Measurements from ENCODE around the gene MRPL32. TPM values are rescaled to one million over a fixed set of nuclear protein-coding genes. Genes with fewer than 3 reads are reported as not detected.

Gene MRPL32
- total and polyA plus RNA-seq, 2 donors (not counting 1 experiment from before 2014, with no cell fraction given): 54.4 to 63.7 TPM

DNA sequence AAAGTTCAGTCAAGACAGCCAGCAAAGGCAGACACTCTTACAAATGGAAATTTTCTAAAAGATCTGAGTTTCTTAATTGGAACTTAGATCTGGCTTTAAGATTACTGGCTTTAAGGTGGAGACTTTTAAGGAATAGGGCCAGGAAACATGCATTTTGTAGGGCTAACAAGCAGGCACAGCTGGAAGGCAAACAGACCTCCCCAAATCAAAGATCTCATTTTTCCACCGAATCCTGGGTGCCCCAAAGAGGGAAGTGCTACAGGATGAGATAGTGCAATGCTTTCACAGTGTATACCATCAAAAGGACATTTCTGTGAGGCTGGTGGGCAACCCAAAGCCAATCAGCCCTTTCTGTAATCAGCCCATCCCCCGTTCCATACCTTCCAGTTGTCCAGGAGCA lies 27.4 kb downstream of the MRPL32 start:
- no peak overlapping the region for H3K9ac ChIP-seq (ENCODE audit: insufficient read depth, low read length)
- no peak overlapping the region for H3K4me3 ChIP-seq (replicated peaks in 1 of 4; ENCODE audit: control extremely low read depth in 1 of 4, insufficient read depth in 1 of 4, low read depth in 3 of 4, low read length in 4 of 4)
- H3K27ac ChIP-seq (ENCODE audit: insufficient read depth, low read length): no peak overlapping the region
- H3K27me3 ChIP-seq (ENCODE audit: control insufficient read depth, insufficient read depth, low read length): peaks cover 4% of the 10 kb centered on the region
- TF ChIP-seq CTCF (conservative IDR thresholded peaks at IDR 0.05 in 1 of 2, IDR thresholded peaks at IDR 0.05 in 1 of 2; ENCODE audit: low read depth in 1 of 2, low read length in 2 of 2): no peak
- TF ChIP-seq EZH2 (IDR thresholded peaks at IDR 0.05; ENCODE audit: low read length, missing control alignments): no peak
- H3K36me3 ChIP-seq (ENCODE audit: control insufficient read depth, insufficient read depth, low read length): no peaks in the 10 kb centered on the region
- no peak overlapping the region for H2AFZ ChIP-seq (ENCODE audit: low read length)
- H3K9me3 ChIP-seq (ENCODE audit: control insufficient read depth, insufficient read depth, low read depth, low read length): no peaks in the 10 kb centered on the region
- no peak overlapping the region for H3K4me2 ChIP-seq (ENCODE audit: extremely low read depth, insufficient read depth, low read length)
- no peak for DNase-seq (ENCODE audit: low read depth in 2 of 2)
- no peaks in the 10 kb centered on the region for H3K79me2 ChIP-seq (ENCODE audit: control insufficient read depth, insufficient read depth, low read length)
- no peaks in the 10 kb centered on the region for H3K4me1 ChIP-seq (ENCODE audit: control insufficient read depth, extremely low read depth, insufficient read depth, low read length)
- no peaks in the 10 kb centered on the region for H4K20me1 ChIP-seq (ENCODE audit: control insufficient read depth, extremely low read depth, insufficient read depth, low read length)

- no peak overlapping the region for H3K27ac ChIP-seq (ENCODE audit: insufficient read depth, low read length)
- no peak overlapping the region for H3K4me2 ChIP-seq (ENCODE audit: extremely low read depth, insufficient read depth, low read length)
- TF ChIP-seq CTCF (conservative IDR thresholded peaks at IDR 0.05 in 1 of 2, IDR thresholded peaks at IDR 0.05 in 1 of 2; ENCODE audit: low read depth in 1 of 2, low read length in 2 of 2): no peak
- no peak for TF ChIP-seq EZH2 (IDR thresholded peaks at IDR 0.05; ENCODE audit: low read length, missing control alignments)
- H3K9me3 ChIP-seq (ENCODE audit: control insufficient read depth, insufficient read depth, low read depth, low read length): no peaks in the 10 kb centered on the region
- no peaks in the 10 kb centered on the region for H3K79me2 ChIP-seq (ENCODE audit: control insufficient read depth, insufficient read depth, low read length)
- no peaks in the 10 kb centered on the region for H3K4me1 ChIP-seq (ENCODE audit: control insufficient read depth, extremely low read depth, insufficient read depth, low read length)
- H3K9ac ChIP-seq (ENCODE audit: insufficient read depth, low read length): no peak overlapping the region
- no peaks in the 10 kb centered on the region for H4K20me1 ChIP-seq (ENCODE audit: control insufficient read depth, extremely low read depth, insufficient read depth, low read length)
- no peaks in the 10 kb centered on the region for H3K36me3 ChIP-seq (ENCODE audit: control insufficient read depth, insufficient read depth, low read length)
- no peak for DNase-seq (ENCODE audit: low read depth in 2 of 2)
- H2AFZ ChIP-seq (ENCODE audit: low read length): no peak overlapping the region
- H3K4me3 ChIP-seq (replicated peaks in 1 of 4; ENCODE audit: control extremely low read depth in 1 of 4, insufficient read depth in 1 of 4, low read depth in 3 of 4, low read length in 4 of 4): no peak overlapping the region
- peaks cover 4% of the 10 kb centered on the region for H3K27me3 ChIP-seq (ENCODE audit: control insufficient read depth, insufficient read depth, low read length)
Measured at GRCh38 chr7:42960762-42961161, 28.6 kb downstream of the MRPL32 start.

DNA sequence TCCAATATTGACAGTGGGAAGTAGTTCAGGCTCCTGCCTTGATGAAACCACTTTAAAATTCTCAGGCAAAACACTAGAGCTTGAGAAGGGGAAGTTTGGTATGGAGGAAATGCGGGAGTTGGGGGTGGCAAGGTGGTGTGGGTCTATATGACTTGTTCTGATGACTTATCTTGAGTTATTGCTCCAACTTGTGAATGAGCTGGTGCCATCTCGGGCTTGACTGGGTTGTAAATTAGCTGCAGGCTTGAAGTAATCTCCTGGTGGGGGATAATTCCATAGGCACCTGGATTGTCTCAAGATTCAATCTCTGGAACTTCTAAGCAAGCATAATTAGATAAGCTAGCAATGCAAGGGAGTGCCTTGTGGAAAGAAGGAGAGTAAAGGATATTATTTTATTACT lies 29.0 kb downstream of the MRPL32 start:
- Histone ChIP-seq H3K4me1 (ENCODE audit: control insufficient read depth, extremely low read depth, insufficient read depth, low read length) (no peaks in the 10 kb centered on the region), H3K4me3 (replicated peaks in 1 of 4; ENCODE audit: control extremely low read depth in 1 of 4, insufficient read depth in 1 of 4, low read depth in 3 of 4, low read length in 4 of 4) (no peak overlapping the region), H3K9me3 (ENCODE audit: control insufficient read depth, insufficient read depth, low read depth, low read length) (no peaks in the 10 kb centered on the region), H3K27me3 (ENCODE audit: control insufficient read depth, insufficient read depth, low read length) (peaks cover 4% of the 10 kb centered on the region), H2AFZ (ENCODE audit: low read length) (no peak overlapping the region), H3K79me2 (ENCODE audit: control insufficient read depth, insufficient read depth, low read length) (no peaks in the 10 kb centered on the region), H4K20me1 (ENCODE audit: control insufficient read depth, extremely low read depth, insufficient read depth, low read length) (no peaks in the 10 kb centered on the region), H3K9ac (ENCODE audit: insufficient read depth, low read length) (no peak overlapping the region), H3K4me2 (ENCODE audit: extremely low read depth, insufficient read depth, low read length) (no peak overlapping the region), H3K27ac (ENCODE audit: insufficient read depth, low read length) (no peak overlapping the region), H3K36me3 (ENCODE audit: control insufficient read depth, insufficient read depth, low read length) (no peaks in the 10 kb centered on the region)
- no peak for DNase-seq (ENCODE audit: low read depth in 2 of 2)
- TF ChIP-seq CTCF (conservative IDR thresholded peaks at IDR 0.05 in 1 of 2, IDR thresholded peaks at IDR 0.05 in 1 of 2; ENCODE audit: low read depth in 1 of 2, low read length in 2 of 2) (no peak), EZH2 (IDR thresholded peaks at IDR 0.05; ENCODE audit: low read length, missing control alignments) (no peak)

All from fibroblast of lung (primary cell).